ENCODE measurements around the gene NALCN.
"Not testable (repeated sequence)": the region's sequence is repeated elsewhere in the genome, so short reads cannot be mapped to it uniquely, and the experiment has no call there.

NALCN gene

DNA sequence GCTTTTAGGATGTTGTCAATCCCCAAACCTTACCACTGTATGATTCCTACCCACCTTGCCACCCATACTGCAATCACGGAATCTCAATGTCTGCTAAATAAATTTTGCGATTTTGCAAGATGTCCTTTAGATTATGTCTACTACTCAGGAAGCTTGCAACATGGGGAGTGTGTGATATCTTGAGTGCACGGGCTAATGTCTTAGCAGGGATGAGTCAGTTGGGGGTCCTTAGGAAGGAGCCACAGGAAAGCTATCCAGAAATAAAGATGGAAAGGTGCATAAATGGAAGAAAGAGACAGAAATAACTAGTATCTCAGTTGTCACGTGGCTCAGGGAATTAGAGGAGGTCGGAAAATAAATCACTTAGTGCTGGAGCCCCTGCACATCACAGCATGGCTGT, 77.1 kb downstream of the NALCN start:
- DNase-seq (ENCODE audit: low spot score) = no peak

DNA sequence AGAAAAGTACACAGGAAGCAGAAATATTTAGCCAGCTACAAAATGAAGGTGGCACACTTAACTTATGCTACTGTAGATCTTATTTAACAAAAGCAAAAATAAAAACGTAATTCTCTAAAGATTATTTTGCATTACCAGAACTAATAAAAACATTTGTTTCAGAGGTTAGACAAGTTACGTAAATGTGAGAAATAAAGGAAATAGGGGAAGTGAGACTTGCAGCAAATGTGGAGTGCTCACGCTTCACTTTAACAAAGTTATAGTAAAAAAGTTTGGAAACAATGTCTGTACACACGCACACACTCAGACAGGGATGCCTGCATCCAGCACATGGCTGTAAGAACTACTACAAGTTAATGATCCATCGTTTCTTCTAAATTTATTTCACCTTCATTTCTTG, 83.7 kb downstream of the NALCN start:
- DNase-seq (ENCODE audit: low spot score) = no peak

DNA sequence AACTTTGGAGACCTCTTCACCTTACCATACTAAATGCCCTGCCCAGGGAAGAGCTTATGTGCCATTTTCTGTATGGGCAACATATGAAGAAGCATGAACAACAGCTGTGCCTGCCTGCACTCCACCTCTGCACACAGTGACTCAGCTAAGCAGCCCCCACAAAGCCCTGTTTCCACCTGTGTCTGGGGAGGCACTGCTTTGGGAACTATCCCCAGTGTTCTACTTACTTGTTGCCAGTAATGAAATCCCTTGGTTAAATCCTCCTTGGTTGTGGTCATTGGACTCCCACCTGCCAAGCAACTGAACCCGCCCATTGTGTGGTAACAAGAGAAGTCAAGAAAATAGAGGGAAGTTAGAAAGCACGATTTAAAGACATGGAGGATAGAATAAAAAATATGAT, 84.6 kb downstream of the NALCN start:
- DNase-seq (ENCODE audit: low spot score) = no peak

DNA sequence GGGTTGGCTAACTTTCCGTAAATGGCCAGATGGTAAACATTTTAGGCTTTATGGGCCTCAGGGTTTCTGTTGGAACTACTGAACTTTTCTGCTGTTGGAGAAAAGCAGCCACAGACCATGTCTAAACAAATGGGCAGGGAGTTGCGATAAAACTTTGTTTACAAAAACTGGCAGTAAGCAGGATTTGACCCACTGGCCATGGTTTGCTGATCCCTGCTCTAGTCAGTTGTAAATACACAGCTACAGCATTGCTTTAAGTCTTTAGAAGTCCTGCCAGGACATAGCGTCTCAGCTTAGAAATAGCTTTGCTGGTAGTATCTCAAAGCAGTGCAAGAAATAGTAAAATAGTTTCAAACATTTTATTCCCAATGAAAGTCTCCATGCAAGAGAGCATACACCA, 88.4 kb downstream of the NALCN start:
- DNase-seq (ENCODE audit: low spot score) = no peak

DNA sequence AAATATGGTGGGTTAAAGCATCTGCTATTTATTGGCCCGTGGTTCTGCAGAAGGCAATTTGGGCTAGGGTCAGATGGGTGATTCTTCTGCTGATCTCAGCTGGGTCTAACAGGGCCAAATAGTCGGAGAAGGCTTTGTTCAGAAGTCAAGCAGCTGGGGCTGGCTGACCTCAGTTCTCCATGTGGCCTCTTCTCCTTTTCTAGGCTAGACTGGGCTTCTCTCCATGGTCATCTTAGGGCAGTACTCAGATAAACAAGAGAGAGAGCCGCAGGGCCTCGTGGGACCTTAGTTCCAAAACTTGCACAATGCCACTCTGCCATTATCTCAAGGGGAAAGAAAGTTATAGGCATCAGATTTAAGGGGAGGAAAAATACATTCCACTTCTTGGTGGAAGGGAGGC, 89.6 kb downstream of the NALCN start:
- no peak for DNase-seq (ENCODE audit: low spot score)

DNA sequence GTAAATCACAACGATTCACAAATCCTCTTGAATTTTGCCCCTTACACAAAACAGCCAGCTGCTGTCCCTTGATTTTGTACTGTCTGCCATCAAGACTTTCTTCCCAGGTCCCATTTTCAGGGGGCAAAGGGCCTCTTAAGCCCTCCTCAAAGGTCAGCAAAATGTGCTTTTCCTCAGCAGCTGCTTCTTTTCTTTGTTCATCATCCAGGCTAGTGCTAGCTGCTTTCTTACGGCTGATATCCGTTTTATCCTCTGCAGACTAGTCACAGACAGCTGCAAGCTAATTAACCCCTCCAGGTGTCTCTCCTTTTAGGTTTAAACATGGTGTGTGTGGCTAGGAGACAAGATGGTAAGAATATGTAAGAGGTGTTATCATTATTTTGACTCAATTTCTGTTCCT, 90.9 kb downstream of the NALCN start:
- DNase-seq (ENCODE audit: low spot score) = peak; percentile 61

DNA sequence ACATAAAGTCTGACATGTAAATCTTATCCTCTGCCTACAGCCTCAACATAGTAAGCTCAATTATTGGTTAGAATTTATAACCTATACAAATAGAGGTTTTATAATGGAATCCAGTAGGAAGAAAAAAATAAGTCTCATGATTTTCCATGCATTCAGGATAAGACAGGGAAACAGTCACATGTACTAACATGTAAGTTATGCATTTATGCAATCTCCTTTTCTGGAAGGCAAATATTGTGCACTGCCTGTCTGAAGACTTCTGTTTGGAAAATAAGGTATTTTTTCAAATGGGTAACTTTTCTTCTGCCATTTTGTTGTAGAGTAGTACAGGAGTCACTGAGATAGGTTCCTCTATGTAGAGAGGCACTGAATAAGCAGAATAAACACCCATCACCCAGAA, 92.7 kb downstream of the NALCN start:
- DNase-seq (ENCODE audit: low spot score) = no peak

DNA sequence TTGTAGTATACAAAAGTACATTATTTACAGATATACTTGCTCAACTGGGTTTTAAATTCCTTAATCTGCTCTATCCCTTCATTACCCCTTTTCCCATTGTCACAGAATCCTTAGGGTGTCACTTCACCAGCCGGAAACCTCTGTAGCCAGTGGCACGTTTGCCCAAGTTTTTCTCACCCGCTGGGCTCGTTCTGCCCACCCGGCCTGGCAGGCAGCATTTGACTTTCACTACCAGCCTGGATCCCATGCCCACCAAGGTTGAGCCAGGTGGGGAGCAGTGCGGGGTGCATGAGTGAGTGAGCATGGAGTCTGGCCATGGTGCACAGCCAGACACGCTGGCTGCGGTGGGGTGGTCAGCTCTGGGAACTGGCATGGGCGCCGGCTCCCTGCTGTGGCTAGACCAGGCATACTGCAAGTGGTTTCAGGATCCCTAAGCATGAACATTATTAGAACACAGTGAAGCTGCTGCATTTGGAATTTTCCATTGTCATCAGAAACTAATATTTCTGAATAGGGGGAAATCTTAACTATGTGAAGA, 98.3 kb downstream of the NALCN start:
- DNase-seq (ENCODE audit: low spot score) = no peak

DNA sequence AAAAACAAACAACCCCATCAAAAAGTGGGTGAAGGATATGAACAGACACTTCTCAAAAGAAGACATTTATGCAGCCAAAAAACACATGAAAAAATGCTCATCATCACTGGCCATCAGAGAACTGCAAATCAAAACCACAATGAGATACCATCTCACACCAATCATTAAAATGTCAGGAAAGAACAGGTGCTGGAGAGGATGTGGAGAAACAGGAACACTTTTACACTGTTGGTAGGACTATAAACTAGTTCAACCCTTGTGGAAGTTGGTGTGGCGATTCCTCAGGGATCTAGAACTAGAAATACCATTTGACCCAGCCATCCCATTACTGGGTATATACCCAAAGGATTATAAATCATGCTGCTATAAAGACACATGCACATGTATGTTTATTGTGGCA, 102.8 kb downstream of the NALCN start:
- not testable (repeated sequence) for DNase-seq (ENCODE audit: low spot score)

DNA sequence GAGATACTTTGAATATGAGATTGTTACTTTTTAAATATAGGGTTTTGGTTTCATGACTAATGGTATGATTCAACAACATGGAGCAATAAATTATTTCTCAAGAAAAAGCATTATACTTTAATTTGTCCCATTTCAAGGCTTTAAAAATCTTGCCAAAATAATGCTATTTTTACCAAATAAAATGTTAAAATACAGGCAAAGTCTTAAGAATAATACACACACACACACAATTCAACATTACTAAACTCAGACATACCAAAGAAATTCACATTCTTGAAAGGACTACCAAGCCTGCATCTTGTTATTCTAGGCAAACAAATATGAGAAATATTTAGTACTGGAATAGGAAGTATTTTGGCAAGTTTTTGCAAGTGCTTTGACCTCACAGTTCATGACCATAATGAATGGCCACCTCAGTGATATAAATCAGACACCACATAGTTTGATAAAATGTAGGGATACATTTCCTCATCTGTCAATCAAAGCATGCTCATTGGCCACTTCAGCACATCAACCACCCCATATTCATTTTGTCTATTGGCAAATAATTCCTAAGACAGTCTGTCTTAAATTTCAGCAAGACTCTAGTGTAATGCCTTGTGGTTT, 107.2 kb downstream of the NALCN start:
- no peak for DNase-seq (ENCODE audit: low spot score)

DNA sequence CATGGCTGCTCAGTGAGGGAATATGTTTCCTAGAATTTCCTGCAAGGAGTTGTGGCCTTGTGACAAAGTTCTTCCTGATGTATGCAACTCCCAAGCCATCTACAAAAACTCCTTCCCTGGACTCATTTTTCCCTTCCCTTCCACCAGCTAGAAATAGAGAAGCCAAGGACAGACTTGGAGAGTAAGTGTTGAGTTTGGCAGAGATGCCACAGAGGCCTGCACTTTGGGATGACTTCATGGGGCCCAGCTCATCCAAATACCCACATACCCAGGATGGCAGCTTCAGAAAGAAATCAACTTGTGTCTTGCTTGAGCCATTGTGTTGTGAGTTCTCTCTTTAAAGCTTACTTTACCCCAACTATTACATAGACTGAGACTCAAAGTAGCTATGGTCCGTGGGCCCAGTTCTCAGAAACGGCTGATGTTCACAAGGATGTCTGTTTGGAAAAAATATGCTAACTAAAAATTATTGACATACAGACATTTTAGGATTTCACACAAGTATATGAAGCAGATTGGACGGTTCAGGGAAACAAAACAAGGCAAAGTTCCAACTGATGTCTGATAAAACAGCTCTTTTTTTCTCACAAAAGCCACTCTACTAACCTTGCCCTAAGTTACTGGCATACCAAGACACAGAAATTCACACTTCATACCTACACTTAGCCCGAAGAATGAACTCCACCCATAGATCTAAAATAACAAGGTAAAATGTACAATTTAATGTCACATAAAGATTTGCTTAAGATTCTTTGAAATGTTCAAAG, 107.9 kb downstream of the NALCN start:
- no peak for DNase-seq (ENCODE audit: low spot score)

DNA sequence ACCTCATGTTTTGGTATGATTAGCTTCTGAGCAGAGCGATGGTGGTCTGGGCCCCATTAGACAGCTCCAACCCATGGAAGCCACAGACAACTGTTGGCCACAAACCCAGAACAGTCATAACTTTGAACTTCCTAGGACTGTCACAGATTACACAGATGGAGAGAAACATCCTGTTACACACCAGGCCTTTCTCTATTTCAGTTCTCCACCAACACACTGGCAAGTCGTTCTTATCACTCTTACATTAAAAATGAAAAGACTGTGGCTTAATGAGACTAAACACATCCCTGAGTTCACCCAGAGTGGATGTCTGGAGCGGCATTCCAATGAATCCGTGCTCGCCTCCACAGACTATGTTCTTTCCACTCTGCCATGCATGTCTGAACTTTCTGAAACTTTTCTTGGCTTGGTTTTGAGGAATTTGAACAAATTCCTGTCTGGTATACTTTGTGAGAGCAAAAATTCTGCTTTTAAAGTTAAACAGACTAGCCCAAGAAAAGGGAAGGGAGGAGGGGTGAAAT, 109.1 kb downstream of the NALCN start:
- DNase-seq (ENCODE audit: low spot score) = no peak

DNA sequence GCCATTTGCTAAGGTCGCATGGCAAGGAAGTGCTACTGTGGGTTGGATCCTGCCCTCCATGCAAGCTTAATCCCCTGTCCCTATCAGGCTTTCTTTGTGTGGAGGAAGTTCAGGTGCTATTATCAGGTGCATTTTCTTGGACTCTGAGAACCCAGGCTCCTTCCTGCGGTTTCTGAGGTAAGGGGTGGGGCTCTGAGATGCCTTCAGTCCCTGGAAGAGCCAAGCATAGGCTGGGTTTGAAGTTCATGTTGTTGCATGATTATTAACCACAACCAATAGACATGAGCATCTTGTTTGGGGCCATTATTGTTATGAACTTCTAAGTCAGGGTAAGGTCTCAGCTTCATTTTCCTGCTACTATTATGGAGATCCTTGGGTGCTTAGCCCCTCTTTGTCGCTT, 109.5 kb downstream of the NALCN start:
- DNase-seq (ENCODE audit: low spot score) = no peak

DNA sequence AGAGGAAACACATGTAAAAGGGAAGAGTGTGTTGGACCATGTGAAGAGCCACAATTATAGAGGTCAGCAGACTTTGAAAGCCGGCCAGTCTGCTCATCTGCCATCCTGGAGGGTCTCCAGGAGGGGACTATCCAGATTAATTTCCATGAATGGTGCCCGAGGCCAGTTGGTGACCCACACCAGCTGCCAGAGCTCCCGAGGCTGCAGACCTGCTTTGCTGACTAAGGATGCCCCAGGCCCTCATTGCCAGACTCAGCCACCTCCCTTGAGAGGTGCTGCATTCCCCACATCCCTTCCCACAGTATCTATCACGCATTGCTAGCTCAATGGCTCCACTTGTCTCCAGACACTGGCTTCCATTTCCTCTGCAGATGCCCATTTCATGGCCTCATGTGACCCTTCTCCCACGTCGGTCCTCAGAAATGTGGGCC, 110.3 kb downstream of the NALCN start:
- DNase-seq (ENCODE audit: low spot score) = no peak

DNA sequence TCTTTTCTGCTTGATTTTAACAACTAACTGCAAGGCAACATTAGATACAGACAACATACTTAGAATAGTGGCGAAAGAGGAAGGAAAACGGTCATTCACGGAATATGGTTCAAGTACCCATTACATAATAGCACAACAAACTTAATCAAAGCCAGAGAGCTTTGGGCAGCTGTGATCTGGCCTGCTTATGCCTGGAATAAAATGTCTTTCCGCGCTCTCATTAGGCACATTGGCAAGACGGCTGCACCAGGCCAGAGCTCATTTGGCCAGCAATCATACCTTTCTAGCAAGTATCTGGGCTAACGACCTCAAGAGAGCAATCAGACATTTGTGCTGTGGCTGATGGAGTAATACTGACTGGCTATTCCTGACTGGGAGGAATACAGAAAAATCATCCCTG, 112.8 kb downstream of the NALCN start:
- DNase-seq (ENCODE audit: low spot score) = no peak

DNA sequence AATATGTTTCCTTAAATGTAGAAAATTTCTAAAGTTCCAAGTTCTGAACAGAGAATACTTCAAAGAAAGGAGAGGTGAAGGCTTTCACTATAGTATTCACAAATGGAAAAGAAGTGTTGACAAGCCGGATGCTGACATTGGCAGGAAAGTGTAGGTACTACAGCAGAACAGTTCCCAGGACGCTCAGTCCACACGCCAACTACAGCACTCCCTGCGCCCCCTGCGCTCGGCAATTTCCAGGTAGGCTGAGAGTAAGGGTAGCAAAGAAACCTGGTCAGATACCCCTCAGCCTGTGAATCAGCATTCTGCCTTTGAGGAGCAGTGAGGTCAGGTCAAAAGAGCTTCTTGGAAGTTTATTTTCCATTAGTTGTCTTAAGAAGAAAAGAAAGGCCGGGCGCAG, 115.3 kb downstream of the NALCN start:
- no peak for DNase-seq (ENCODE audit: low spot score)

DNA sequence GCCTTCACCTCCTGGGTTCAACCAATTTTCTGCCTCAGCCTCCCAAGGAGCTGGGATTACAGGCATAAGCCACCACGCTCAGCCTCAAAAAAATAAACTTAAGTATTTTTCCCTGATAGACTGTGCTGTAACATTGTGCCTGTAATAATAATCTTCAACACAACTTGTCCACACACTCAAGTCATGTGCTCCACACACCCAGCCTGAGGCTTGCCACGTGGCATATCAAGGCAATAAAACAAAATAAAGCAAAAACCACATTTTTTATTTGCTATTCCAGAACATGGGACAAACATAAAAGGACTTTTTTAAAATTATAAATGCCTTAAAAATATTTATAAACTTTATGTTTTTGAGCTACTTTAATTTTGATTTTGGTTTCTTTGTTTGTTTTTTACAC, 115.8 kb downstream of the NALCN start:
- DNase-seq (ENCODE audit: low spot score) = no peak

DNA sequence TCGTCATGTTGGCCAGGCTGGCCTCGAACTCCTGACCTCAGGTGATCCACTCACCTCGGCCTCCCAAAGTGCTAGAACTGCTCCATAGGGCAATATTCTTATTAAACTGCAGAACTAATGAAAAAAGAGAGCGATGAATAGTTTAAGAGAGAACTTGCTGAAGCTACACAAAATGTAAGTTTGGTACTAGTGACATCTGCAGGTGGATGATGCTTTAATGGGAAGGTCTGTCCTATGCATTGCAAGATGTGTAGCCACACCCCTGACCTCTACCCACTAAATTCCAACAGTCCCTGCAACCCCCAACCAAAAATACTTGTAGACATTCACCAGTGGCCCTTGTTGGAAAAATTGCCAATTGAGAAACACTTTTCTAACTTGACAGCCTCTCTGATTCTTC, 117.8 kb downstream of the NALCN start:
- no peak for DNase-seq (ENCODE audit: low spot score)

DNA sequence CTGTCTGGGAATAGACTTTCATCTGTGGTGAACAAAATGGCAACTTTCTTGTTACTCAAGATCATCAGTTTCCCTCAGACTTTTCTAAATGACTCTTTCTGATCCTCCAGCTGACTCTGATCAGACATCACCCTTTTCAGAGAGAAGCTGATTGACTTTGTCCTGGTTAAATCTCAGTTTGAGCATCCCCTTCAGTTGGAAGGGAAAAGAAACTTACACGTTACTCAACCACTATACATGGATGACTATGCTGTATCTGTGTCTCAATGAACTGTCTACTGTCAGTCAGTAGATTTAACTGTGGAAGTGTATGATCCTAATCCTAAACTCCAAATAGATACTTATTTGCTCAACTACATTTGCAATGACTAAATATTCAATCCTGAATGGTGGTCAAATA, 118.5 kb downstream of the NALCN start:
- DNase-seq (ENCODE audit: low spot score) = no peak

DNA sequence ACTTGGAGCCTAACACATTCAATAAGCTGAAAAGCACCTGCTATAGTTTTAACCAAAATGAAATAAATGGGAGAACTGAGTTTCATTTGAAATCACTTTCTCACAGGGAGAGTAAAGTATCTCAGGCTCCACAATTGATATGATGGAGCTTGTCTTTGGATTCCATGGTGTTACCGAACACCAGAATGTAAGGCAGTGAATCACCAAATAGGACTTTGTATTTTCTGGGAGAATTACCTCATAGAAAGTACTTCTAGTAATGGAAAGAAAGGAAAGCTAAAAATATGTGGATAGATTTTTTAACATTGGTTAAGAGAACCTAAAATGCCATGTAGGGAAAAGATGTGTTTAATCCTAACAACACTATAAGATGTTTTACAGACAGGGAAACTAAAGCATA, 123.6 kb downstream of the NALCN start:
- no peak for DNase-seq (ENCODE audit: low spot score)

DNA sequence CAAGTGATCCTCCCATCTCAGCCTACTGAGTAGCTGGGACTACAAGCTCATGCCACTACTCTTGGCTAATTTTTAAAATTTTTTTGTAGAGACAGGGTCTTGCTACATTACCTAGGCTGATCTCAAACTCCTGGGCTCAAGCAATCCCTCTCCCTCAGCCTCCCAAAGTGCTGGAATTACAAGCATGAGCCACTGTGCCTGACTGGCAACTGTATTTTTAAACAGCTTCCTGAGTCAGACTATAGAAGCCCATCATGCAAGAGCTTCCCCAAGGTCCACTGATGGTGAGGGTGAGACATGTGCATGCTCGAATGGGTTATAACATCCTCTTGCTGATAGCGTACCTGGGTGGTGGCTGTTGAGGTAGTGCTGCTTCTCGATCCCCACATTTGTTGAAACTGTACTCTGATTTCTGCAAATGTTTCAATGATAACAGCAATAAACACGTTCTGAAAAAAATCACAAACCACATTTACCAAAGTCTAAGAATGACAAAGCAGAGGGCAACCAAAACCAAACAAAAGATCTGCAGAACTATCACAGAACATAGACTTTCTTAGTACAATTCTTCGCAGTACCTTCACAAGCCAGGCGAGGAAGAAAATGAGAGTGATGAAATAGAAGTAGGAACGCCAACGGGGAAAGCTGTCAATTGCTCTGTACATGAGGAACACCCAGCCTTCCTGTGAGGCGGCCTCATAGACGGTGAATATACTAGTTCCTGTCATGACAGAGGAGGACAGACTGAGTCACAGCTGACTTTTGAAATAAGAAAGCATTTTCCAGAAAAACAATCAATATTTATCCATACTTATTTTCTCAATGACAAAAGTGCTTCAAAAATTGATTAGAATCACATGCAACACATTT, 124.4 kb downstream of the NALCN start:
- DNase-seq (ENCODE audit: low spot score) = no peak

DNA sequence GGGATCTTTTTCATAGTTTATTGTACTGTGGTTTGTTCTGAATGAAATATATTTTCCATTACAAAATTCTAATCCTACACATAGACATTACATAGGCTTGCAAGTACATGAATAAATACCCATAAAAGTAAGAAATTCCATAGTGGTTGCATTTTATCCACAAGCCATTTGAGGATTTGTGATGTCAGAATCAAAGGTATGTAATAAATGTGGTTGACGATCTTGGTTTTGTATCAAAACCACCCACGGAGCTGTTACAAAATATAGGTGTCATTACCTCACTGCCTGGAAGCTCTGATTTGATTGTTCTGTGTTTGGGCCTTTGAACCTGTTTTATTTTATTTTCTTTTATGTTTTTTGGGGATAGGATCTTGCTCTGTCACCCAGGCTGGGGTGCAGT, 125.1 kb downstream of the NALCN start:
- DNase-seq (ENCODE audit: low spot score) = no peak

DNA sequence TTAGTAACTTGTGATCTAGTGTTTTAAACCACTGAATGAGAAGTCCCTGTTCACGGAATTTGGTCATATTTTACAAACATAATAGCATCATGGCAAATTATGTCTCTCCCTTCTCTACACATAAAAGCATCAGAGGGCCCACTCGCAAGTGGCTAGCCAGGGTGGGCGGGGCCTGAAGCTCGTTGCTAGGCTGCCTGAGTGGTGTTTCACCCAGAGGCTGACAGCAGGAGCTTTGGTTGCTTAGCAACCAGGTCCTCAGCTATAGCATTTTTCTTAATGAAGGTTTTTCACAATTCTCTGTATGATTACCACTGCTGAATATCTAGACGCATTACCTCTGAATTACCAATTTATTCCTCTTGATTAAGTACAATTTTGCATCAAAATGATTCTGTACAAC, 126.5 kb downstream of the NALCN start:
- peak; percentile 80 for DNase-seq (ENCODE audit: low spot score)
